Ovary (tissue), 9 donors: ENCODE measurements around the gene MED26. TPM values are rescaled to one million over a fixed set of nuclear protein-coding genes. Genes with fewer than 3 reads are reported as not detected.

Experiments
- DNase-seq, 5 donors: peaks; one replicate each; pipeline ENCODE4 v3.0.0-alpha.2; 2019 to 2020
- H3K27ac ChIP-seq, 2 donors: fragments of 200-600 bp; one replicate each; pipeline versions ENCODE4 v1.5.1 to v1.8.0; 2019 to 2022
- H3K27me3 ChIP-seq: fragments of 200-600 bp; one replicate; pipeline ENCODE4 v1.8.0; 2022
- H3K36me3 ChIP-seq: fragments of 200-600 bp; sonication (generic); one replicate; pipeline ENCODE4 v1.5.1; 2019
- H3K4me1 ChIP-seq: one replicate; pipeline ENCODE4 v1.8.1; 2013; ENCODE audit warnings: mild to moderate bottlenecking, moderate library complexity; ENCODE audit not compliant: insufficient read depth
- H3K4me3 ChIP-seq: fragments of 200-600 bp; sonication (generic); one replicate; pipeline ENCODE4 v1.5.1; 2017
- H3K9me3 ChIP-seq, 2 donors: fragments of 200-600 bp in 1 of 2; sonication (generic) in 1 of 2; one replicate each; pipeline versions ENCODE4 v1.5.1 to v1.8.1; 2013 to 2019; ENCODE audit warnings: mild to moderate bottlenecking in 1 of 2, moderate library complexity in 1 of 2
- EP300 ChIP-seq: sonication (generic); formaldehyde crosslinking; IDR thresholded peaks from one replicate; pipeline ENCODE4 v1.6.1; 2017; ENCODE audit warnings: antibody characterized with exemption
- POLR2A ChIP-seq: fragments of 450-650 bp; IDR thresholded peaks from one replicate; pipeline ENCODE4 v1.6.1; 2017; ENCODE audit warnings: antibody characterized with exemption, mild to moderate bottlenecking, moderate library complexity
- WGBS, 3 donors: extraction: QIAGEN DNeasy Blood & Tissue Kit in 1 of 3; methylation state at CpG; one replicate each; pipeline versions ENCODE4 v1.1.5 to v1.1.7; 2013 to 2017; 5-methylcytosine and 5-hydroxymethylcytosine counted together
- intact Hi-C, 4 donors: fragments of 100-400 bp; cut with DNase I; formaldehyde crosslinking; loops; one replicate each; pipeline versions ENCODE4 v1.11.0 to v1.15.1; 2022 to 2023
- polyA plus RNA-seq, 2 donors: library from polyadenylated mRNA; stranded (reverse); fragments of 200-250 nt in 1 of 2; fragments of 350-450 nt in 1 of 2; fragmentation: Illumina TruSeq in 1 of 2; extraction: RNeasy Lipid Tissue Mini Kit (QIAGEN cat#74804) in 1 of 2; gene quantifications; one replicate each; pipeline ENCODE4 v1.2.3, GENCODE V29; 2013 to 2014
- total RNA-seq, 7 donors: library from RNA; depleted of rRNA in 2 of 7; stranded (reverse); fragments of >200 nt in 2 of 7; fragmentation: NEBNext Ultra II Directional in 3 of 7; extraction: Animal tissue kit (Norgen Biotek cat#: 25700) in 3 of 7; gene quantifications; one replicate each; pipeline versions ENCODE4 v1.1.0 to v1.2.4, GENCODE V29; 2016 to 2023
- TF ChIP-seq, protein P1 (sequence below), 3 donors: fragments of 450-650 bp in 2 of 3; fragments of 200-600 bp in 1 of 3; IDR thresholded peaks; one replicate each; pipeline versions ENCODE4 v1.5.1 to v1.8.0; 2016 to 2022; ENCODE audit warnings: antibody characterized with exemption in 3 of 3, mild to moderate bottlenecking in 1 of 3
- donor health status: DM: no; HTN: no; CAD: no; lungs with moderate emphysema.
- donor health status: DM: no; HTN: no; CAD: no.
- donor health status: Bipolar disorder and iron deficiency.
- donor health status: DM: yes; HTN: yes; CAD: no.
- donor health status: DM: no; HTN: no; CAD: no.
- donor health status: DM: yes; HTN: yes; CAD: no.

Gene MED26
- total and polyA plus RNA-seq, 9 donors, result 3.0 to 13.2 (median 10.8) TPM

GRCh38 chr19:16650821-16651220 lies 22.8 kb upstream of the MED26 start:
- no peaks in the 10 kb centered on the region for H3K36me3 ChIP-seq
- H3K4me3 ChIP-seq, result no peak overlapping the region
- TF ChIP-seq, protein P1, sequence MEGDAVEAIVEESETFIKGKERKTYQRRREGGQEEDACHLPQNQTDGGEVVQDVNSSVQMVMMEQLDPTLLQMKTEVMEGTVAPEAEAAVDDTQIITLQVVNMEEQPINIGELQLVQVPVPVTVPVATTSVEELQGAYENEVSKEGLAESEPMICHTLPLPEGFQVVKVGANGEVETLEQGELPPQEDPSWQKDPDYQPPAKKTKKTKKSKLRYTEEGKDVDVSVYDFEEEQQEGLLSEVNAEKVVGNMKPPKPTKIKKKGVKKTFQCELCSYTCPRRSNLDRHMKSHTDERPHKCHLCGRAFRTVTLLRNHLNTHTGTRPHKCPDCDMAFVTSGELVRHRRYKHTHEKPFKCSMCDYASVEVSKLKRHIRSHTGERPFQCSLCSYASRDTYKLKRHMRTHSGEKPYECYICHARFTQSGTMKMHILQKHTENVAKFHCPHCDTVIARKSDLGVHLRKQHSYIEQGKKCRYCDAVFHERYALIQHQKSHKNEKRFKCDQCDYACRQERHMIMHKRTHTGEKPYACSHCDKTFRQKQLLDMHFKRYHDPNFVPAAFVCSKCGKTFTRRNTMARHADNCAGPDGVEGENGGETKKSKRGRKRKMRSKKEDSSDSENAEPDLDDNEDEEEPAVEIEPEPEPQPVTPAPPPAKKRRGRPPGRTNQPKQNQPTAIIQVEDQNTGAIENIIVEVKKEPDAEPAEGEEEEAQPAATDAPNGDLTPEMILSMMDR (IDR thresholded peaks at IDR 0.05), result no peak
- TF ChIP-seq EP300 (no peak), POLR2A (no peak)
- H3K27ac ChIP-seq, result no peak overlapping the region
- no peaks in the 10 kb centered on the region for H3K4me1 ChIP-seq
- no peak for DNase-seq
- H3K9me3 ChIP-seq, result no peaks in the 10 kb centered on the region
- intact Hi-C loops, result no loop called here
- no peaks in the 10 kb centered on the region for H3K27me3 ChIP-seq
- WGBS, 3 donors, result 75 to 87% (median 77%) methylated on average over 2 of the region's 2 CpGs

- Histone ChIP-seq H3K36me3 (no peaks in the 10 kb centered on the region), H3K27ac (no peak overlapping the region), H3K9me3 (no peaks in the 10 kb centered on the region), H3K4me1 (no peaks in the 10 kb centered on the region), H3K4me3 (no peak overlapping the region), H3K27me3 (no peaks in the 10 kb centered on the region)
- no peak for DNase-seq
- intact Hi-C loops, result no loop called here
- TF ChIP-seq, protein P1 (IDR thresholded peaks at IDR 0.05), result no peak
- TF ChIP-seq EP300, result no peak
- no peak for TF ChIP-seq POLR2A
- WGBS, 3 donors, result 73 to 76% (median 75%) methylated on average over 9 of the region's 9 CpGs
Measured at GRCh38 chr19:16649734-16650133, 21.7 kb upstream of the MED26 start.

- intact Hi-C loops, result no loop called here
- Histone ChIP-seq H3K27ac (no peak overlapping the region), H3K27me3 (no peaks in the 10 kb centered on the region), H3K4me1 (no peaks in the 10 kb centered on the region), H3K36me3 (no peaks in the 10 kb centered on the region), H3K9me3 (no peaks in the 10 kb centered on the region), H3K4me3 (no peak overlapping the region)
- DNase-seq, result no peak
- WGBS, 3 donors, result 91 to 95% (median 95%) methylated on average over 9 of the region's 9 CpGs
- TF ChIP-seq, protein P1 (IDR thresholded peaks at IDR 0.05), result no peak
- TF ChIP-seq EP300 (no peak), POLR2A (no peak)
Measured at GRCh38 chr19:16645140-16645539, 17.1 kb upstream of the MED26 start.

DNA sequence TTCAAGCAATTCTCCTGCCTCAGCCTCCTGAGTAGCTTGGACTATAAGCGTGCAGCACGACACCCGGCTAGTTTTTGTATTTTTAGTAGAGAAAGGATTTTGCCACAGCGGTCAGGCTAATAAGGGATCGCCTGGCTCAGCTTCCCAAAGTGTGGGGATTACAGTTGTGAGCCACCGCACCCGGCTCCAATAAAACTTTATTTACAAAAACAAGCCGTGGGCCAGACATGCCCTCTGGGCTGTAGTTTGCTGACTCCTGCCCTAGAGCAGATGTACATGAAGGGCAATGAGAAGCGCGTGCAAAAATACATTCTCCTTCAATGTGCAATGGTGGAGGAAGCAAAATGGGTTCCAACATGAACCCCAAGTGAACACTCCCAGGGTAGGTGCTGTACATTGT lies 13.7 kb upstream of the MED26 start:
- DNase-seq, result no peak
- H3K9me3 ChIP-seq, result no peaks in the 10 kb centered on the region
- WGBS, 3 donors, result 97 to 99% (median 98%) methylated on average over 10 of the region's 10 CpGs
- H3K27me3 ChIP-seq, result no peaks in the 10 kb centered on the region
- H3K4me1 ChIP-seq, result no peaks in the 10 kb centered on the region
- no peak overlapping the region for H3K4me3 ChIP-seq
- intact Hi-C loops, result no loop called here
- TF ChIP-seq POLR2A (no peak), EP300 (no peak)
- TF ChIP-seq, protein P1 (IDR thresholded peaks at IDR 0.05), result no peak
- H3K36me3 ChIP-seq, result no peaks in the 10 kb centered on the region
- no peak overlapping the region for H3K27ac ChIP-seq

- H3K9me3 ChIP-seq, result no peaks in the 10 kb centered on the region
- H3K4me1 ChIP-seq, result no peaks in the 10 kb centered on the region
- no peaks in the 10 kb centered on the region for H3K27me3 ChIP-seq
- no peak overlapping the region for H3K27ac ChIP-seq
- no peak overlapping the region for H3K4me3 ChIP-seq
- no peak for DNase-seq
- no peak for TF ChIP-seq POLR2A
- TF ChIP-seq EP300, result no peak
- TF ChIP-seq, protein P1 (IDR thresholded peaks at IDR 0.05), result no peak
- WGBS, 3 donors, result 94 to 100% (median 97%) methylated on average over 1 of the region's 1 CpG
- intact Hi-C loops, result no loop called here
- no peaks in the 10 kb centered on the region for H3K36me3 ChIP-seq
Measured at GRCh38 chr19:16640951-16641350, 12.9 kb upstream of the MED26 start.
